Measurements from ENCODE around the gene RNF223. TPM values are rescaled to one million over a fixed set of nuclear protein-coding genes. Genes with fewer than 3 reads are reported as not detected.

Gene RNF223
- total RNA-seq, 1 donor: not detected

- peak; percentile 83 for DNase-seq (ENCODE audit: insufficient read length, low spot score, missing footprints)
These were observed 14.1 kb upstream of the RNF223 start for GRCh38 chr1:1088029-1088800.

GRCh38 chr1:1087351-1088028, 13.4 kb upstream of the RNF223 start:
- Histone ChIP-seq H4K20me1 (ENCODE audit: insufficient read depth, low read length) (no peaks in the 10 kb centered on the region), H3K4me1 (ENCODE audit: insufficient read depth, low read length) (no peaks in the 10 kb centered on the region), H2AFZ (ENCODE audit: low read length) (no peak overlapping the region), H3K27me3 (ENCODE audit: insufficient read depth, low read length) (no peaks in the 10 kb centered on the region), H3K9me3 (ENCODE audit: low read depth, low read length) (no peaks in the 10 kb centered on the region), H3K79me2 (ENCODE audit: insufficient read depth, low read length) (no peaks in the 10 kb centered on the region), H3K4me3 (ENCODE audit: insufficient read depth, low read length) (no peak overlapping the region), H3K36me3 (ENCODE audit: insufficient read depth, low read length) (no peaks in the 10 kb centered on the region), H3K4me2 (ENCODE audit: insufficient read depth, low read length) (no peak overlapping the region), H3K27ac (ENCODE audit: low read depth, low read length) (no peak overlapping the region)
- peak; percentile 83 for DNase-seq (ENCODE audit: insufficient read length, low spot score, missing footprints)
- no peak for TF ChIP-seq CTCF (IDR thresholded peaks at IDR 0.05; ENCODE audit: extremely low read depth, low read depth, low read length)

More at GRCh38 chr1:1088029-1088800, 14.1 kb upstream of the RNF223 start:
- no peak for TF ChIP-seq CTCF (IDR thresholded peaks at IDR 0.05; ENCODE audit: extremely low read depth, low read depth, low read length)
- H3K36me3 ChIP-seq (ENCODE audit: insufficient read depth, low read length): no peaks in the 10 kb centered on the region
- H4K20me1 ChIP-seq (ENCODE audit: insufficient read depth, low read length): no peaks in the 10 kb centered on the region
- H3K27me3 ChIP-seq (ENCODE audit: insufficient read depth, low read length): no peaks in the 10 kb centered on the region
- H3K4me3 ChIP-seq (ENCODE audit: insufficient read depth, low read length): no peak overlapping the region
- H3K79me2 ChIP-seq (ENCODE audit: insufficient read depth, low read length): no peaks in the 10 kb centered on the region
- H3K4me2 ChIP-seq (ENCODE audit: insufficient read depth, low read length): no peak overlapping the region
- no peak overlapping the region for H2AFZ ChIP-seq (ENCODE audit: low read length)
- H3K4me1 ChIP-seq (ENCODE audit: insufficient read depth, low read length): no peaks in the 10 kb centered on the region
- H3K9me3 ChIP-seq (ENCODE audit: low read depth, low read length): no peaks in the 10 kb centered on the region
- H3K27ac ChIP-seq (ENCODE audit: low read depth, low read length): no peak overlapping the region

GRCh38 chr1:1086911-1087341, 12.8 kb upstream of the RNF223 start:
- H3K9me3 ChIP-seq (ENCODE audit: low read depth, low read length): no peaks in the 10 kb centered on the region
- H3K4me3 ChIP-seq (ENCODE audit: insufficient read depth, low read length): no peak overlapping the region
- H3K36me3 ChIP-seq (ENCODE audit: insufficient read depth, low read length): no peaks in the 10 kb centered on the region
- no peaks in the 10 kb centered on the region for H3K4me1 ChIP-seq (ENCODE audit: insufficient read depth, low read length)
- no peaks in the 10 kb centered on the region for H3K27me3 ChIP-seq (ENCODE audit: insufficient read depth, low read length)
- H3K4me2 ChIP-seq (ENCODE audit: insufficient read depth, low read length): no peak overlapping the region
- peak; percentile 90 for DNase-seq (ENCODE audit: insufficient read length, low spot score, missing footprints)
- no peaks in the 10 kb centered on the region for H4K20me1 ChIP-seq (ENCODE audit: insufficient read depth, low read length)
- no peaks in the 10 kb centered on the region for H3K79me2 ChIP-seq (ENCODE audit: insufficient read depth, low read length)
- no peak overlapping the region for H2AFZ ChIP-seq (ENCODE audit: low read length)
- no peak overlapping the region for H3K27ac ChIP-seq (ENCODE audit: low read depth, low read length)
- no peak for TF ChIP-seq CTCF (IDR thresholded peaks at IDR 0.05; ENCODE audit: extremely low read depth, low read depth, low read length)
